ENCODE results near the gene MRPL32.
"Not testable (repeated sequence)": the region's sequence is repeated elsewhere in the genome, so short reads cannot be mapped to it uniquely, and the experiment has no call there.

MRPL32 gene

GRCh38 chr7:42931834-42932651 is at the start of gene MRPL32, which contains the start of gene PSMA2:
TSS of gene MRPL32 (plus strand) at chr7:42932376. CDS start at chr7:42932387, 11 bp downstream.
TSS of gene PSMA2 (minus strand) at chr7:42932174. CDS start at chr7:42932158, 16 bp downstream.
- peaks cover 29% of the 10 kb centered on the region for H3K36me3 Mint-ChIP-seq
- peak; percentile 96 for DNase-seq
- peak within 1 kb of the TSS; percentile 95 for H3K4me3 Mint-ChIP-seq
- H3K9me3 Mint-ChIP-seq: no peaks in the 10 kb centered on the region
- no peaks in the 10 kb centered on the region for H3K27me3 Mint-ChIP-seq
- peaks cover 67% of the 10 kb centered on the region for H3K4me1 Mint-ChIP-seq
- CTCF ChIA-PET: interaction anchor here (1.2 to 1.5 kb wide), 5 partner anchors 9 to 989 kb away, joined by 4 to 13 read pairs (median 4); no protein-coding TSS in a partner anchor
- peak within 1 kb of the TSS; percentile 99 for H3K27ac Mint-ChIP-seq

GRCh38 chr7:42883950-42884349 is 48.2 kb upstream of the MRPL32 start:
- Mint-ChIP-seq H3K4me1 (peaks cover 19% of the 10 kb centered on the region), H3K27ac (no peak overlapping the region), H3K27me3 (peaks cover 14% of the 10 kb centered on the region), H3K9me3 (no peaks in the 10 kb centered on the region), H3K36me3 (no peaks in the 10 kb centered on the region), H3K4me3 (no peak overlapping the region)
- CTCF ChIA-PET: no interaction called here
- no peak for DNase-seq

GRCh38 chr7:42885183-42885582 is 47.0 kb upstream of the MRPL32 start:
- CTCF ChIA-PET: interaction anchor here (0.7 kb wide), 1 partner anchor 9 kb away, joined by 3 read pairs; no protein-coding TSS in a partner anchor
- H3K4me3 Mint-ChIP-seq, H3K36me3 Mint-ChIP-seq, DNase-seq, H3K27ac Mint-ChIP-seq, H3K9me3 Mint-ChIP-seq: not testable (repeated sequence)
- H3K4me1 Mint-ChIP-seq: peaks cover 23% of the 10 kb centered on the region
- H3K27me3 Mint-ChIP-seq: peaks cover 15% of the 10 kb centered on the region

- no peaks in the 10 kb centered on the region for H3K36me3 Mint-ChIP-seq
- DNase-seq: no peak
- H3K27me3 Mint-ChIP-seq: peaks cover 15% of the 10 kb centered on the region
- no peak overlapping the region for H3K27ac Mint-ChIP-seq
- no peak overlapping the region for H3K4me3 Mint-ChIP-seq
- peaks cover 23% of the 10 kb centered on the region for H3K4me1 Mint-ChIP-seq
- CTCF ChIA-PET: interaction anchor here (2.0 kb wide), 1 partner anchor 946 kb away, joined by 6 read pairs; no protein-coding TSS in a partner anchor
- H3K9me3 Mint-ChIP-seq: no peaks in the 10 kb centered on the region
These were observed 46.0 kb upstream of the MRPL32 start for GRCh38 chr7:42886129-42886528.

- no peak for DNase-seq
These were observed 45.2 kb upstream of the MRPL32 start for GRCh38 chr7:42886893-42887505.

GRCh38 chr7:42893346-42894240 is 38.6 kb upstream of the MRPL32 start:
- DNase-seq: no peak
- CTCF ChIA-PET: no interaction called here
- Mint-ChIP-seq H3K36me3 (no peaks in the 10 kb centered on the region), H3K4me3 (no peak overlapping the region), H3K27me3 (peaks cover 9% of the 10 kb centered on the region), H3K4me1 (peaks cover 7% of the 10 kb centered on the region), H3K9me3 (peaks cover 6% of the 10 kb centered on the region), H3K27ac (no peak overlapping the region)

More at GRCh38 chr7:42886893-42887505, 45.2 kb upstream of the MRPL32 start:
- Mint-ChIP-seq H3K27me3 (peaks cover 15% of the 10 kb centered on the region), H3K9me3 (no peaks in the 10 kb centered on the region), H3K36me3 (no peaks in the 10 kb centered on the region), H3K4me3 (peak overlapping the region; percentile 77), H3K4me1 (peaks cover 23% of the 10 kb centered on the region), H3K27ac (peak overlapping the region; percentile 16)
- CTCF ChIA-PET: interaction anchor here (0.9 to 2.0 kb wide), 2 partner anchors 11 to 947 kb away, joined by 3 to 6 read pairs; no protein-coding TSS in a partner anchor

GRCh38 chr7:42900842-42901241 is 31.3 kb upstream of the MRPL32 start:
- CTCF ChIA-PET: no interaction called here
- Mint-ChIP-seq H3K4me3 (no peak overlapping the region), H3K27me3 (peaks cover 15% of the 10 kb centered on the region), H3K27ac (no peak overlapping the region), H3K9me3 (no peaks in the 10 kb centered on the region), H3K36me3 (no peaks in the 10 kb centered on the region), H3K4me1 (no peaks in the 10 kb centered on the region)
- no peak for DNase-seq

- Mint-ChIP-seq H3K36me3 (no peaks in the 10 kb centered on the region), H3K27ac (no peak overlapping the region), H3K9me3 (no peaks in the 10 kb centered on the region), H3K27me3 (peaks cover 11% of the 10 kb centered on the region), H3K4me1 (no peaks in the 10 kb centered on the region), H3K4me3 (no peak overlapping the region)
- no peak for DNase-seq
- CTCF ChIA-PET: no interaction called here
These were observed 29.8 kb upstream of the MRPL32 start for GRCh38 chr7:42902331-42902730.

GRCh38 chr7:42906181-42906580 is 26.0 kb upstream of the MRPL32 start:
- Mint-ChIP-seq H3K4me3 (no peak overlapping the region), H3K27ac (no peak overlapping the region), H3K9me3 (no peaks in the 10 kb centered on the region), H3K4me1 (peaks cover 13% of the 10 kb centered on the region), H3K36me3 (peaks cover 15% of the 10 kb centered on the region), H3K27me3 (peaks cover 7% of the 10 kb centered on the region)
- CTCF ChIA-PET: interaction anchor here (0.7 kb wide), 1 partner anchor 787 kb away, joined by 3 read pairs; no protein-coding TSS in a partner anchor
- DNase-seq: no peak

GRCh38 chr7:42907316-42907715 is 24.9 kb upstream of the MRPL32 start:
- CTCF ChIA-PET: interaction anchor here (0.7 kb wide), 1 partner anchor 30 kb away, joined by 3 read pairs; no protein-coding TSS in a partner anchor
- Mint-ChIP-seq H3K9me3 (no peaks in the 10 kb centered on the region), H3K36me3 (peaks cover 15% of the 10 kb centered on the region), H3K27ac (no peak overlapping the region), H3K4me1 (peaks cover 20% of the 10 kb centered on the region), H3K27me3 (peaks cover 4% of the 10 kb centered on the region), H3K4me3 (no peak overlapping the region)
- DNase-seq: no peak

- peaks cover 50% of the 10 kb centered on the region for H3K4me1 Mint-ChIP-seq
- H3K27me3 Mint-ChIP-seq: no peaks in the 10 kb centered on the region
- peak overlapping the region; percentile 90 for H3K4me3 Mint-ChIP-seq
- H3K27ac Mint-ChIP-seq: peak overlapping the region; percentile 43
- no peak for DNase-seq
- H3K9me3 Mint-ChIP-seq: no peaks in the 10 kb centered on the region
- CTCF ChIA-PET: interaction anchor here (2.0 kb wide), 1 partner anchor 31 kb away, joined by 5 read pairs; no protein-coding TSS in a partner anchor
- H3K36me3 Mint-ChIP-seq: peaks cover 29% of the 10 kb centered on the region
These were observed 21.9 kb upstream of the MRPL32 start for GRCh38 chr7:42910306-42910705.

GRCh38 chr7:42911454-42912447 is 20.4 kb upstream of the MRPL32 start, which contains the start of gene C7orf25:
TSS of gene C7orf25 (minus strand) at chr7:42912070. CDS start at chr7:42910900, 1,170 bp downstream.
- Mint-ChIP-seq H3K27me3 (no peaks in the 10 kb centered on the region), H3K36me3 (peaks cover 40% of the 10 kb centered on the region), H3K4me1 (peaks cover 52% of the 10 kb centered on the region), H3K9me3 (no peaks in the 10 kb centered on the region), H3K27ac (peak within 1 kb of the TSS; percentile 84), H3K4me3 (peak within 1 kb of the TSS; percentile 90)
- peak; percentile 97 for DNase-seq
- CTCF ChIA-PET: interaction anchor here (1.6 kb wide), 1 partner anchor 18 kb away, joined by 3 read pairs; no protein-coding TSS in a partner anchor

Measured in activated naive CD4-positive, alpha-beta T cell treated with anti-CD3 and anti-CD28 coated beads, Interleukin-2, amount 10 ng/mL, durations not matched to agents 7 days and 5 days (primary cell).